ENCODE measurements around the gene PTPN5.

GRCh38 chr11:18730020-18730419 lies 61.6 kb downstream of the PTPN5 start:
- TF ChIP-seq, protein P1, sequence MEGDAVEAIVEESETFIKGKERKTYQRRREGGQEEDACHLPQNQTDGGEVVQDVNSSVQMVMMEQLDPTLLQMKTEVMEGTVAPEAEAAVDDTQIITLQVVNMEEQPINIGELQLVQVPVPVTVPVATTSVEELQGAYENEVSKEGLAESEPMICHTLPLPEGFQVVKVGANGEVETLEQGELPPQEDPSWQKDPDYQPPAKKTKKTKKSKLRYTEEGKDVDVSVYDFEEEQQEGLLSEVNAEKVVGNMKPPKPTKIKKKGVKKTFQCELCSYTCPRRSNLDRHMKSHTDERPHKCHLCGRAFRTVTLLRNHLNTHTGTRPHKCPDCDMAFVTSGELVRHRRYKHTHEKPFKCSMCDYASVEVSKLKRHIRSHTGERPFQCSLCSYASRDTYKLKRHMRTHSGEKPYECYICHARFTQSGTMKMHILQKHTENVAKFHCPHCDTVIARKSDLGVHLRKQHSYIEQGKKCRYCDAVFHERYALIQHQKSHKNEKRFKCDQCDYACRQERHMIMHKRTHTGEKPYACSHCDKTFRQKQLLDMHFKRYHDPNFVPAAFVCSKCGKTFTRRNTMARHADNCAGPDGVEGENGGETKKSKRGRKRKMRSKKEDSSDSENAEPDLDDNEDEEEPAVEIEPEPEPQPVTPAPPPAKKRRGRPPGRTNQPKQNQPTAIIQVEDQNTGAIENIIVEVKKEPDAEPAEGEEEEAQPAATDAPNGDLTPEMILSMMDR (conservative IDR thresholded peaks at IDR 0.05 in 1 of 2, IDR thresholded peaks at IDR 0.05 in 1 of 2; ENCODE audit: extremely low read depth in 1 of 2, insufficient read depth in 1 of 2, low read depth in 1 of 2, low read length in 2 of 2) = no peak
- TF ChIP-seq EZH2 (IDR thresholded peaks at IDR 0.05; ENCODE audit: borderline replicate concordance, low read length) = no peak
